Karpas-422 (cell line): Measurements from ENCODE around the gene DSCAM. TPM values are rescaled to one million over a fixed set of nuclear protein-coding genes. Genes with fewer than 3 reads are reported as not detected.

Experiments
- DNase-seq: peaks from one replicate; pipeline ENCODE4 v3.0.0-alpha.2; 2015
- H2AFZ ChIP-seq: fragments of 200-600 bp; sonication (generic); 2 replicates; pipeline ENCODE4 v1.6.1; 2014; ENCODE audit warnings: antibody characterized with exemption, low read length, mixed read lengths
- H3K27ac ChIP-seq: fragments of 200-600 bp; sonication (generic); 2 replicates; pipeline ENCODE4 v1.5.1; 2014; ENCODE audit warnings: mild to moderate bottlenecking, low read length, moderate library complexity
- H3K27me3 ChIP-seq: fragments of 200-600 bp; sonication (generic); 2 replicates; pipeline ENCODE4 v1.6.1; 2014; ENCODE audit warnings: low read length, mixed read lengths
- H3K36me3 ChIP-seq: fragments of 200-600 bp; sonication (generic); 2 replicates; pipeline ENCODE4 v1.6.1; 2014; ENCODE audit warnings: low read length, mixed read lengths; ENCODE audit not compliant: insufficient read depth
- H3K4me1 ChIP-seq: fragments of 200-600 bp; sonication (generic); 2 replicates; pipeline ENCODE4 v1.6.1; 2014; ENCODE audit warnings: mild to moderate bottlenecking, low read length, mixed read lengths
- H3K4me2 ChIP-seq: fragments of 200-600 bp; sonication (generic); 2 replicates; pipeline ENCODE4 v1.6.1; 2014; ENCODE audit warnings: low read length, low read depth, mild to moderate bottlenecking; ENCODE audit not compliant: poor library complexity, severe bottlenecking
- H3K4me3 ChIP-seq: fragments of 200-600 bp; sonication (generic); 2 replicates; pipeline ENCODE4 v1.5.1; 2014; ENCODE audit warnings: mild to moderate bottlenecking, antibody characterized with exemption, low read length, mixed read lengths
- H3K79me2 ChIP-seq: fragments of 200-600 bp; sonication (generic); 2 replicates; pipeline ENCODE4 v1.6.1; 2014; ENCODE audit warnings: mild to moderate bottlenecking, low read length, mixed read lengths
- H3K9ac ChIP-seq: fragments of 200-600 bp; sonication (generic); 2 replicates; pipeline ENCODE4 v1.6.0; 2014; ENCODE audit warnings: low read length
- H3K9me2 ChIP-seq: fragments of 200-600 bp; sonication (generic), shearing (Covaris generic); replicated peaks from 2 replicates; pipeline ENCODE4 v1.6.0; 2014; ENCODE audit warnings: mild to moderate bottlenecking, low read length, moderate library complexity; ENCODE audit not compliant: insufficient read depth
- H3K9me3 ChIP-seq: fragments of 300-700, 200-600 bp; sonication (generic); 2 replicates; pipeline ENCODE4 v1.6.1; 2014; ENCODE audit warnings: low read length, mixed read lengths
- H4K20me1 ChIP-seq: fragments of 200-600 bp; sonication (generic); 2 replicates; pipeline ENCODE4 v1.6.1; 2014; ENCODE audit warnings: mild to moderate bottlenecking, antibody characterized with exemption, low read length, low read depth; ENCODE audit not compliant: insufficient read depth
- total RNA-seq: library from RNA; depleted of rRNA; stranded (reverse); fragments of >200 nt; shearing (Covaris generic); gene quantifications from 2 replicates; pipeline ENCODE4 v1.2.3, GENCODE V29; 2014; ENCODE audit warnings: low replicate concordance

The DSCAM gene
- total RNA-seq, 1 experiment from 2014 or later: not detected

DNA sequence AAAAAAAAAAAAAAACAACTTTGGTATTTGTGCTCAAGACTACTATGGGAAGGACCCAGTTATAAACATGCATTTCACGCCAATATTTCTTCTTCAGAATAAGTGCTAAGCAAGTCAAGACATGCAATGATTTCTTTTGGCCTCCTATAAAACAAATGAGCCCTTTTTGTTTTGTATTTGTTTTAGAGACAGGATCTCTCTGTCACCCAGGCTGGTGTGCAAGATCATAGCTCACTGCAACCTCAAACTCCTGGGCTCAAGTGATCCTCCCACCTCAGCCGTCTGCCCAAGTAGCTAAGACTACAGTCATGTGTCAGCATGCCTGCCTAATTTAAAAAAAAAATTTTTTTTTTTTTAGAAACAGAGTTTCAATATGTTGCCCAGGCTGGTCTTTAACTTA is 631.0 kb downstream of the DSCAM start:
- H3K9me2 ChIP-seq: no peaks in the 10 kb centered on the region
- no peaks in the 10 kb centered on the region for H4K20me1 ChIP-seq
- no peak overlapping the region for H3K9ac ChIP-seq
- H3K79me2 ChIP-seq: no peaks in the 10 kb centered on the region
- H3K4me3 ChIP-seq: no peak overlapping the region
- no peaks in the 10 kb centered on the region for H3K36me3 ChIP-seq
- no peaks in the 10 kb centered on the region for H3K27me3 ChIP-seq
- H2AFZ ChIP-seq: no peak overlapping the region
- DNase-seq: no peak
- H3K4me2 ChIP-seq: no peak overlapping the region
- H3K27ac ChIP-seq: no peak overlapping the region
- H3K9me3 ChIP-seq: peaks cover 7% of the 10 kb centered on the region; the same call in 1 of the 2 replicates
- H3K4me1 ChIP-seq: no peaks in the 10 kb centered on the region

DNA sequence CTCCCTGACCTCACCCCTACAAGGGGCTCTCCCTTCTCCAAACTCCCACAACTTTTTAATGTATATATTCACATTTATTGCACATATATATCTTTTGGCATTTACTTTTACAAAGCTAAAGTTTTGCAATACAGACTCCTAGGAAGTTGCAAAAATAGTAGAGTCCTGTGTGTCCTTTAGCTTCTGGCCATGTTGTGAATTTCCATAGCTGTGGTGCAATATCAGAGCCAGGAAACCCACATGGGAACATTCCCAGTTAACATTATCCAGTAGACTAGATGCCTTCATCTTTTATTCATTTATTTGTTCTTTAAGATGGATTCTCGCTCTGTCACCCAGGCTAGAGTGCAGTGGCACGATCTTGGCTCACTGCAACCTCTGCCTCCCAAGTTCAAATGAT is 636.7 kb downstream of the DSCAM start:
- no peaks in the 10 kb centered on the region for H3K79me2 ChIP-seq
- H3K4me2 ChIP-seq: no peak overlapping the region
- no peaks in the 10 kb centered on the region for H3K9me2 ChIP-seq
- no peak overlapping the region for H3K27ac ChIP-seq
- H3K36me3 ChIP-seq: no peaks in the 10 kb centered on the region
- H3K9me3 ChIP-seq: peaks cover 7% of the 10 kb centered on the region; the same call in 1 of the 2 replicates
- H3K4me1 ChIP-seq: no peaks in the 10 kb centered on the region
- H3K27me3 ChIP-seq: no peaks in the 10 kb centered on the region
- no peaks in the 10 kb centered on the region for H4K20me1 ChIP-seq
- no peak overlapping the region for H3K4me3 ChIP-seq
- H2AFZ ChIP-seq: no peak overlapping the region
- no peak for DNase-seq
- no peak overlapping the region for H3K9ac ChIP-seq

DNA sequence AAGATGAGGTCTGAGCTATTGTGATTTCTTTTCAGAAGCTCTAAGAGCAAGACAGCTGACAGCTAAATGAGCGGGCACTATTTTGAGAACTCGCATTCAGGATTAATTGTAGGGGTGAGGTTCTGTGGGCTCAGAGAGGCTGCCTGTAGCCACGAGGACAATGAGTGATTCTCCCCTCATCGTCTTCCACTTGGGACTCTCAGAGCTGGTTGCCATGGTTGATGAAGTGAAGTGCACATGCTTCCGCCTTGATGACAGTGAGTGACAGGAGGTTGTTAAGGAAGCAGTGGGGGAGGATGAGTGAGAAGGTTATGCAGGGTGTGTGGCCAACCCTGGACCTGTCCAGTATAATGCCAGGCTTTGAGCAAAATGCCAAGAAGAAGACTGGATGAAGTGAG is 638.0 kb downstream of the DSCAM start:
- Histone ChIP-seq H3K9me3 (peaks cover under 1% of the 10 kb centered on the region; the same call in 1 of the 2 replicates), H3K27me3 (no peaks in the 10 kb centered on the region), H3K27ac (no peak overlapping the region), H3K9ac (no peak overlapping the region), H3K4me2 (no peak overlapping the region), H2AFZ (no peak overlapping the region), H3K79me2 (no peaks in the 10 kb centered on the region), H3K36me3 (no peaks in the 10 kb centered on the region), H3K9me2 (no peaks in the 10 kb centered on the region), H3K4me1 (no peaks in the 10 kb centered on the region), H3K4me3 (no peak overlapping the region), H4K20me1 (no peaks in the 10 kb centered on the region)
- no peak for DNase-seq

DNA sequence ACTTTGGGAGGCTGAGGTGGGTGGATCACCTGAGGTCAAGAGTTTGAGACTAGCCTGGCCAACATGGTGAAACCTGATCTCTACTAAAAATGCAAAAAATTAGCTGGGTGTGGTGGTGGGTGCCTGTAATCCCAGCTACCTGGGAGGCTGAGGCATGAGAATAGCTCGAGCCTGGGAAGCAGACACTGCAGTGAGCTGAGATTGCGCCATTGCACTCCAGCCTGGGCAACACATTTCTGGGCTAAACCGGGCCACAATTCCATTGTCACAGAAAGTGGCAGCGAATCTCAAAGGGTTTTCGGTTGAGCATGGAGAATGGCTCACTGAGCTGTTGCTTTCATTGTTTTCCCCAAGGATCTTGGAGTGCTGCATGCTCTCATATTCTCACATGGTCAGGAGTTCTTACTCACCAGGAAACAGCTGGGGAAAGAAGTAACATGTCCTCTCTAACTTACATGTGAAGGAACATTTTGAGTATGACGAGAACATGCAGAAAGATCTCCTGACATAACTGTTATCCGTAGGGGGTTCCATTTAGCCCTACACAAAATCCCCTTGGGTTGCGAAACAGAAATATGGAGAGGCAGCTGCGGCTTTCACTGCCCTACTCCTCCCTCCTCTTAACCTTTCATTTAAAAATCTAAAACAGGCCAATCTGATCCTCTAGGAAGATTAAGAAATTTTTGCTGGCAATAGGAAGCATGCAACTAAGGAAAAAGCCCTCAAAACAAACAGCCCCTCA is 638.6 kb downstream of the DSCAM start:
- no peak overlapping the region for H3K4me2 ChIP-seq
- DNase-seq: no peak
- H3K9me3 ChIP-seq: no peaks in the 10 kb centered on the region

DNA sequence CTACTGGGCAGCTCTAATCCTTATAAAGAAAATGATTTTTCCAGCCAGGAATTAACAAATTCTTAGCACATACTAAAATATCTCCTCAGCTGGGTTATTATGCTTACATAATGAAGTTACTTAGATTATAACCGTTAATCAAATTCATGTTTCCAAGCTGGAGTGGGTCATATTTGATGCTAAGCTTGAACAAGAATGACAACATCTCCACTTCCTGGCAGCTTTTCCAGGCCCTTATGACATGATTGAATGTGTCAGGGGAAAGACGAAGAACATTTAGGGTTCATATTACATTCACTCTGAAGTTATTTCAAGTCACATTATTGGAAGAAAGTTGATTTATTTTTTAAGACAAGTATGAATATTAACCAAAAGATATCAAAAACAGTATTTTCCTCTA is 646.0 kb downstream of the DSCAM start:
- H3K9me2 ChIP-seq: no peaks in the 10 kb centered on the region
- H3K27ac ChIP-seq: no peak overlapping the region
- no peaks in the 10 kb centered on the region for H3K79me2 ChIP-seq
- peaks cover 5% of the 10 kb centered on the region; the same call in 1 of the 2 replicates for H3K9me3 ChIP-seq
- no peaks in the 10 kb centered on the region for H3K36me3 ChIP-seq
- no peak for DNase-seq
- H2AFZ ChIP-seq: no peak overlapping the region
- no peaks in the 10 kb centered on the region for H3K4me1 ChIP-seq
- H3K9ac ChIP-seq: no peak overlapping the region
- H3K27me3 ChIP-seq: no peaks in the 10 kb centered on the region
- H3K4me2 ChIP-seq: no peak overlapping the region
- no peak overlapping the region for H3K4me3 ChIP-seq
- H4K20me1 ChIP-seq: no peaks in the 10 kb centered on the region

More for the DNA sequence above, 638.6 kb downstream of the DSCAM start:
- Histone ChIP-seq H3K9me2 (no peaks in the 10 kb centered on the region), H3K36me3 (no peaks in the 10 kb centered on the region), H2AFZ (no peak overlapping the region), H4K20me1 (no peaks in the 10 kb centered on the region), H3K9ac (no peak overlapping the region), H3K27ac (no peak overlapping the region), H3K4me1 (no peaks in the 10 kb centered on the region), H3K79me2 (no peaks in the 10 kb centered on the region), H3K27me3 (no peaks in the 10 kb centered on the region), H3K4me3 (no peak overlapping the region)

DNA sequence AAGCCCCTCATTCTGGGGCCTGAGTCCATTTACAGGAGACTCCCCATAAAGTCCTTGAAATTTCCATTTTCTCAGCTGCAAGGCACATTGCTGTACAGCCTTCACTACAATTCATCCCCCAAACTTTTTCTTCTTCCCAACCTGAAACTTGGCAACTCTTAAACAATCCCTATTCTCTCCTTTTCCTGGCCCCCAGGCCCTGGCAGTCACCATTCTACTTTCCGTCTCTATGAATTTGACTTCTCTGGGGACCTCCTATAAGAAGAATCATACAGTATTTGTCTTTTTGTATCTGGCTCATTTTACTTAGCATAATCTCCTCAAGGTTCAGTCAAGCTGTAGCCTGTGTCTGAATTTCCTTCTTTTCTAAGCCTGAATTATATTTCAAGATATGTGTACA is 646.8 kb downstream of the DSCAM start:
- H3K4me2 ChIP-seq: no peak overlapping the region
- no peaks in the 10 kb centered on the region for H3K79me2 ChIP-seq
- H3K9ac ChIP-seq: no peak overlapping the region
- H3K27ac ChIP-seq: no peak overlapping the region
- no peaks in the 10 kb centered on the region for H3K9me2 ChIP-seq
- no peak for DNase-seq
- H3K36me3 ChIP-seq: no peaks in the 10 kb centered on the region
- H4K20me1 ChIP-seq: no peaks in the 10 kb centered on the region
- no peak overlapping the region for H3K4me3 ChIP-seq
- no peak overlapping the region for H2AFZ ChIP-seq
- peaks cover 5% of the 10 kb centered on the region; the same call in 1 of the 2 replicates for H3K9me3 ChIP-seq
- no peaks in the 10 kb centered on the region for H3K4me1 ChIP-seq
- H3K27me3 ChIP-seq: no peaks in the 10 kb centered on the region

DNA sequence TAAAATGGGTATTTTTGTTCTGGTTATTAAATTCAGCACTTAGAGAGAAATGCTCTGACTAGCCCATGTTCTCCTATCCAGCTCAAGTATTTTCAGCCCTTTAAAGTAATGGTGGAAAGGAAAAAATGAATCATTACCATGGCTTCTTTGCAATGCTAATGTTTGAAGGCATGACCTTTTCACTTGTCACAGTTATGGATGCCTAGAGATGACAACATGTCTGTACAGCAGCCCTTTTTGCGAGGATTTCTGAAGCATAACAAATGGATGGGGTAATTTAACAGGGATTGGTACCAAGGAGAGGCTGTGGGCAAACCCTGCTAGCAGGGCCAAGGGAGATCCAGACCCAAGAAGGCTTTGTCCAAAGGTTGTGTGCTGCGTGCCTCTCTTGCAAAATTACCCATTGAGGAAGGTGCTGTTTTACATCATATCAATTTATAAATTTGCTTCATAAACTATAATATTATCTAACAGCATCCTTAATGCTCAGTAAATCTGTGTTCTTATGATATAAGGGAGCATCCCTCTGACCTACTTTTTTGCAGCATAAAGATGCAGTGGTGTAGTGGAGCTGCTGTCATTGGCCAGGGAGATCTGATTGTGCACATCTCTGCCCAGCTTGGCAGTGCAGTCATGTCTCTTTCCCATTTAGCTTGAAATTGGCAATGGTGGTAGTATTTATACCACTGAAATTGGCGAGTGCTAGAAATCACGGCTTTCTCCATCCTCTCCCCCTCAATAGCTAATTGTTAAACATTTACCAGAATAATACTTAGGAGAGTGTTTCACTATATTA is 652.6 kb downstream of the DSCAM start:
- Histone ChIP-seq H3K4me3 (no peak overlapping the region), H3K27ac (no peak overlapping the region), H3K9ac (no peak overlapping the region), H3K9me2 (no peaks in the 10 kb centered on the region), H2AFZ (no peak overlapping the region), H3K4me1 (no peaks in the 10 kb centered on the region), H3K4me2 (no peak overlapping the region), H4K20me1 (no peaks in the 10 kb centered on the region), H3K27me3 (no peaks in the 10 kb centered on the region; the same call in 1 of the 2 replicates), H3K79me2 (no peaks in the 10 kb centered on the region), H3K9me3 (peaks cover 17% of the 10 kb centered on the region; the same call in 1 of the 2 replicates), H3K36me3 (no peaks in the 10 kb centered on the region)
- DNase-seq: no peak

DNA sequence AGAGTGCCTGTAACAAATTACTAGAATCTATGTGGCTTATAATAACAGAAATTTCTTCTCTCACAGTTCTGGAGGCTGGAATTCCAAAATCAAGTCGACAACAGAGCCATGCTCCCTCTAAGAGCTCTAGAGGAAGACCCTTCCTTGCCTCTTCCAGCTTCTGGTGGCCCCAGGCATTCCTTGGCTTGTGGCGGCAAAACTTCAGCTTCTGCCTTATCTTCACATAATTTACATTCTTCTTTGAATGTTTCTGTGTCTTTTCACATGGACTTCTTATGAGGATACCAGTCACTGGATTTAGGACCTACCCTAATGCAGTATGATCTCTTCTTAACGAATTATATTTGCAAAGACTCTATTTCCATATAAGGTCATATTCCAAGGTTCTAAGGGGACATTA is 655.3 kb downstream of the DSCAM start:
- Histone ChIP-seq H3K9me2 (no peaks in the 10 kb centered on the region), H3K4me2 (no peak overlapping the region), H3K36me3 (no peaks in the 10 kb centered on the region), H3K9me3 (peaks cover 19% of the 10 kb centered on the region; the same call in 1 of the 2 replicates), H3K4me3 (no peak overlapping the region), H3K27ac (no peak overlapping the region), H2AFZ (no peak overlapping the region), H3K4me1 (no peaks in the 10 kb centered on the region), H3K79me2 (no peaks in the 10 kb centered on the region), H3K27me3 (no peaks in the 10 kb centered on the region; the same call in 1 of the 2 replicates), H3K9ac (no peak overlapping the region), H4K20me1 (no peaks in the 10 kb centered on the region)
- no peak for DNase-seq
